Measurements from ENCODE around the gene TMTC2. TPM values are rescaled to one million over a fixed set of nuclear protein-coding genes. Genes with fewer than 3 reads are reported as not detected.

Gene TMTC2
- total RNA-seq, 1 experiment from 2014 or later, result 3.1 TPM

- in situ Hi-C loops (cut with HindIII; ENCODE audit: low pct_unique_long_range_greater_than_20kb, low sequenced_read_pairs), result no loop called here
- DNase-seq (ENCODE audit: low read depth), result no peak
These were observed 170.6 kb downstream of the TMTC2 start for GRCh38 chr12:82857276-82857675.

- peak; percentile 64 for DNase-seq (ENCODE audit: low read depth)
- in situ Hi-C loops (cut with HindIII; ENCODE audit: low pct_unique_long_range_greater_than_20kb, low sequenced_read_pairs), result no loop called here
These were observed 171.3 kb downstream of the TMTC2 start for GRCh38 chr12:82857911-82858533.

- DNase-seq (ENCODE audit: low read depth), result no peak
- in situ Hi-C loops (cut with HindIII; ENCODE audit: low pct_unique_long_range_greater_than_20kb, low sequenced_read_pairs), result no loop called here
These were observed 171.8 kb downstream of the TMTC2 start for GRCh38 chr12:82858534-82858917.

DNA sequence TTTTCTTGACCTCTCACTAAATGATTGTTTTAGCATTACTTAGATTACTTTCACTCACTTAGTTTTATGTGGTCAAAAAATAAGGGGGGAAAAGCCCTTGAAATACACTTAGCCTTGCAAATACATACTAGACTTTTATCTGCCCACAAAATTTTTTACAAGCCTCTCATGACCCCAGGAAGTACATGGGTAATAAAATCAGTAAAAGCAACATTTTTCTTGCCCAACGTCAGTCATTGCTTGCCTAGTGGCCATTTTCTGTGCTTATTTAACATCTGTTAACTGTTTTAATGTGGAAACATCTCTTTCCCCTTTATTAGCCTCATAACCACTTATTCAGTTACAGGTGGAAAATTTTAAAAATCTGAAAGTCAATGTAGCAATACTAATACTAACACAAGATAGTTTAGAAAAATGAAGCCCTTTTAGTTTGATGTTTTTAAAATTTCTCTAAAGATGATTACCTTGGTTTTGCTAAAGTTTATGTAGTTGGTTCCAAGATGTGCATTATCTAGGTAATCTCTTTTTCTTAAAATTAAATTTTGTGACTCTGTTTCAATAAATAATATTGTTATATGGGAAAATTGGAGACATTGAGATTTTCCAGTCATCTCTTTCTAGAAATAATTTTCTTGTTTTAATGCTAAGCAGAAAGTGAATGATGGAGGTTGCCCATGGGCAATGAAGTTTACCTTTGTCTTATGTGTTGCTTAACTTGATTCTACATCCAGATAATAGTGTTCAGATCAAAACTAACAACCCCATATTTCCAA lies 175.5 kb downstream of the TMTC2 start:
- DNase-seq (ENCODE audit: low read depth), result no peak
- in situ Hi-C loops (cut with HindIII; ENCODE audit: low pct_unique_long_range_greater_than_20kb, low sequenced_read_pairs), result no loop called here

- no peak for DNase-seq (ENCODE audit: low read depth)
- in situ Hi-C loops (cut with HindIII; ENCODE audit: low pct_unique_long_range_greater_than_20kb, low sequenced_read_pairs), result no loop called here
These were observed 176.4 kb downstream of the TMTC2 start for GRCh38 chr12:82862876-82863649.

DNA sequence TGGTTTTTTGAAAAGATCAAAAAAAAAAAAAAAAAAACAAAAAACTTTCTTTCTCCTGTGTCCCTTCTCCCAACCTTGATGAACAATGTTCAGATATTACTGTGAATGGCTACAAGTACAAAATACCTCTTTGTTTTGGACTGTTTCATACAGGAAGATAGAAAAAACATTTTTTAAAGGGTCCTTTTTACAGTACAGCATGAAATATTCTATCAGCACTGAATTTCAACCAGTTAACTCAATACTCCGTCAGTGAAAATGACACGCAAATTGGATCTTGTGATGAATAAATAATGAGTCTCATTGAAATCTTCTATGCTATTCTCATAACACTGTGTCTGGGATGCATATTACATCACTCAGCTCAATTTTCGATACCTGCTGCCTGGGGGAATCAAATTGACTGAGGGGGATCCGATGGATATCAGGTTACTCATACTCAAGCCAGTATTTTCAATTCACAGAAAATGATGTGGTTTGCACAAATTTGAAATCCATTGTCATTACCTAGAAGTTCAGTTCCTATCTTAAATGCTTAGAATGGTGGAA lies 179.6 kb downstream of the TMTC2 start:
- no peak for DNase-seq (ENCODE audit: low read depth)
- in situ Hi-C loops (cut with HindIII; ENCODE audit: low pct_unique_long_range_greater_than_20kb, low sequenced_read_pairs), result no loop called here

GRCh38 chr12:82866946-82867345 lies 180.2 kb downstream of the TMTC2 start:
- in situ Hi-C loops (cut with HindIII; ENCODE audit: low pct_unique_long_range_greater_than_20kb, low sequenced_read_pairs), result no loop called here
- DNase-seq (ENCODE audit: low read depth), result no peak

DNA sequence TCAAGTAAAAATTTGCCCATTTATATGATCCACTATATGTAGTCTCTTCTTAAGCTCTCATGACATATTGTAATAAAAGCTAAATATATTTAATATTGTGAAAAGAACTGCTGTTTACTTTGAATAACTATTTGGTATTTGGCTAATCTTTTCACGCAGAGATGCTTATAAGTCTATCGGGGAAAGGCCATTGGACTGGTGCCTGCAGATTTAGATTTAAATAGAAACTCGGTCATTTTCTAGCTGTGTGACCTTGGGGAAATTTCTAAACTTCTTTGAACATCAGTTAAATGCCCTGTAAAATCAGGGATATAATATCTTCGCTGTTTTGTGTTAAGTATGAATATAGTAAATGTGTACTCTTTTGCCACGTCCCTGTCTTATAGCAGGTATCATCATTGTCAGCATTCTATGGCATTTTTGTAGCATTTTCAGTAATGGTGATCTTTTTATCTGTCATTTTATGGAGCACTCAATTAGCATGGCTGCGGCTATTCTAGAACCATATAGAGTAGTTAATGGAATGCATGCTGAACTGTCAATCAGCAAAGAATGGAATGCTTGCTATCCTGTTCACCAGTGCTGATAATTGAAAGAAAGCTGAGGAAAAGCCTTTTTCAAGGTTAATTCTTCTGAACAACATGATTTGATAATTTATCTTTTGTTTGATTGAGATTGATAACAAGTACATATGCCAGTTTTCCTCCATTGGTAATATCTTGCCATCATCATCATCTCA lies 181.2 kb downstream of the TMTC2 start:
- DNase-seq (ENCODE audit: low read depth), result no peak
- in situ Hi-C loops (cut with HindIII; ENCODE audit: low pct_unique_long_range_greater_than_20kb, low sequenced_read_pairs), result no loop called here

GRCh38 chr12:82870771-82871377 lies 184.2 kb downstream of the TMTC2 start:
- in situ Hi-C loops (cut with HindIII; ENCODE audit: low pct_unique_long_range_greater_than_20kb, low sequenced_read_pairs), result no loop called here
- DNase-seq (ENCODE audit: low read depth), result no peak

DNA sequence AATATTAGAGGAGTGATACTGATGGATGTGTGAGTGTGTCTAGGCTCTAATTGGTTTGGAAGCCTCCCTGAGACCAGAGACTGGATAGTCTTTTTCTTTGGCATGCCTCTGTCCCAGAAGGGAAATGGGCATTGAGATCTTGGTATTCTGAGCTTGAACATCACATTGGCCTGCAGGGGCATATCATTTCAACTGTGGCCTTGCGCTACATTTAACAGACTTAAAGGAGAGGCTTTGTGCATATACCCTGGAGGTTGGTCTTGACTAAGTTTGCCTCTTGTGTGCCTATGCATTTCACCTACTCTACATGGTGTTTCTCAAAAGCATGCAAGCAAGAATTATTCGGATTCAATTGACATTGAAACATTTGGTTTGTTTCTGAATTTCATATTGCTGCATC lies 185.4 kb downstream of the TMTC2 start:
- in situ Hi-C loops (cut with HindIII; ENCODE audit: low pct_unique_long_range_greater_than_20kb, low sequenced_read_pairs), result no loop called here
- DNase-seq (ENCODE audit: low read depth), result no peak

DNA sequence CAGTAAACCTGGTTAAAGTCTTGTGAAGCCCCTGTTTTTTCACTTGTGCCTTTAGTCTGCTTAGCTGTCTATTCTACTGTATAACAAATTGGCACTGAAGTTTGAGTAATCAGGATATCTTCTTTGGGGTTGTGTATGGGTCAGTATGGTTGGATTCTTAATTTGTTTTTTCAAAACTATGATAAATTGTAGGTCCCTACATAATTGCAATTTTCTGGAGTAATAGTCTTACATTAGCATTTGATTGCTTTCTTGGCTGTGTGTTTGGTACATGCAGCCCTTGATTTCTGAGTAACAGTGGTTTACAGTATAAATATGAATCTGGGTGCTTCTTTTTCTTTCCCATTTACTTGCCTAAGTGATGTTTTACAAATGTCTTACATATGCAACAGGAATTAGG lies 186.6 kb downstream of the TMTC2 start:
- in situ Hi-C loops (cut with HindIII; ENCODE audit: low pct_unique_long_range_greater_than_20kb, low sequenced_read_pairs), result no loop called here
- no peak for DNase-seq (ENCODE audit: low read depth)

GRCh38 chr12:82873951-82874350 lies 187.2 kb downstream of the TMTC2 start:
- no peak for DNase-seq (ENCODE audit: low read depth)
- in situ Hi-C loops (cut with HindIII; ENCODE audit: low pct_unique_long_range_greater_than_20kb, low sequenced_read_pairs), result no loop called here

GRCh38 chr12:82874945-82875344 lies 188.2 kb downstream of the TMTC2 start:
- in situ Hi-C loops (cut with HindIII; ENCODE audit: low pct_unique_long_range_greater_than_20kb, low sequenced_read_pairs), result no loop called here
- no peak for DNase-seq (ENCODE audit: low read depth)

- DNase-seq (ENCODE audit: low read depth), result no peak
- in situ Hi-C loops (cut with HindIII; ENCODE audit: low pct_unique_long_range_greater_than_20kb, low sequenced_read_pairs), result no loop called here
These were observed 189.4 kb downstream of the TMTC2 start for GRCh38 chr12:82876075-82876474.

DNA sequence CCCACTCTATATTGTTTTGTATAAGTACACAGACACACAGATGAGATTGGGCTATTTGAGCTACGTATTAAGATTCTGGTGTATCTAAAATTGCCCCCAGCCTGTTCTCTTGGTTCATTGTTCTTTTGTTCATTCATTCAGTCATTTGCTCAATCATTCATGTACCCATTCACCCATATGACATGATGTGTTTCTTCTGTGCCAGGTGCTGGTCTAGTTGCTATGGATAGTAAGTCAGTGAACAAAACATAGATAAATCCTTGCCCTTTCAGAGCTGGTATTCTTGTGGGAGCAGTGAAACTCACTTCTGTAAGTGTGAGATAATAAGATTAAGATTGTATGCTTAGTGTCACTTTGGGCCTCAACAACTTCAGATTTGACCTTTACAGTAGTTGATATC lies 191.3 kb downstream of the TMTC2 start:
- no peak for DNase-seq (ENCODE audit: low read depth)
- in situ Hi-C loops (cut with HindIII; ENCODE audit: low pct_unique_long_range_greater_than_20kb, low sequenced_read_pairs), result no loop called here

DNA sequence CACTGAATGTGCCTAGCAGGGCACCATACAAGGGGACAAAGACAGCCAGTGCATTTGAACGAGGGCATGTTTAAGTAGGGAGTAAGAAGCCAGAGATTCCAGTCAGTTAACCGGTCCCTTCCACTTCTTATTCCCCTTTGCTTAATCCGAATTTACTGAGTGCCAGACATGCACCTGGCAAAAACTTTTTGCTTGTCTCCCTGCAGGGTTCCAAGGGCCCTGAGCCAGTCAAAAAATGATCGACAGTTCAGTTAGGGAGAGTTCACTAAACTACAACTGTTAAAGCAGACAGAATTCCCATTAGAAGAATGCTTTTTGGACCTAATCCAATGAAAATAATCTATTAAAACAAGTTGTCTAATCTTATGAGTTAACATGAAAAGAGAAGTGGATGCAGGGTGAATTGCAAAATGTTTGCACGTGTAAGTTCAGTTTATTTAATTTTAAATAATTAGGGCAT lies 193.8 kb downstream of the TMTC2 start:
- peak; percentile 28 for DNase-seq (ENCODE audit: low read depth)
- in situ Hi-C loops (cut with HindIII; ENCODE audit: low pct_unique_long_range_greater_than_20kb, low sequenced_read_pairs), result no loop called here

- DNase-seq (ENCODE audit: low read depth), result no peak
- in situ Hi-C loops (cut with HindIII; ENCODE audit: low pct_unique_long_range_greater_than_20kb, low sequenced_read_pairs), result no loop called here
These were observed 197.0 kb downstream of the TMTC2 start for GRCh38 chr12:82883394-82884355.

All from Caki2 (cell line).